Stomach (tissue), 9 donors: ENCODE data around the gene ADARB2. TPM values are rescaled to one million over a fixed set of nuclear protein-coding genes. Genes with fewer than 3 reads are reported as not detected.
"Not testable (repeated sequence)": the region's sequence is repeated elsewhere in the genome, so short reads cannot be mapped to it uniquely, and the experiment has no call there.

Experiments used
- DNase-seq, 2 donors: peaks; one replicate each; pipeline versions ENCODE4 v3.0.0 to v3.0.0-alpha.2; 2013 to 2019
- H3K27ac ChIP-seq, 5 donors: fragments of 200-600 bp in 4 of 5; sonication (generic) in 4 of 5; one replicate each; pipeline ENCODE4 v1.5.1; 2013 to 2019; ENCODE audit warnings: mild to moderate bottlenecking in 1 of 5, moderate library complexity in 1 of 5
- H3K27me3 ChIP-seq, 3 donors: fragments of 200-600 bp; sonication (generic); one replicate each; pipeline ENCODE4 v1.5.1; 2017 to 2019; ENCODE audit warnings: mixed run types in 1 of 3
- H3K36me3 ChIP-seq, 4 donors: fragments of 200-600 bp; sonication (generic); 1 replicate in 3 of 4; 2 replicates in 1 of 4; pipeline ENCODE4 v1.5.1; 2016 to 2019
- H3K4me1 ChIP-seq, 4 donors: fragments of 200-600 bp; sonication (generic); one replicate each; pipeline ENCODE4 v1.5.1; 2016 to 2019
- H3K4me3 ChIP-seq, 4 donors: fragments of 200-600 bp; sonication (generic) in 3 of 4; one replicate each; pipeline ENCODE4 v1.5.1; 2016 to 2019; ENCODE audit warnings: mild to moderate bottlenecking in 1 of 4
- H3K9me3 ChIP-seq, 4 donors: fragments of 200-600 bp; sonication (generic); one replicate each; pipeline ENCODE4 v1.5.1; 2016 to 2019
- EP300 ChIP-seq: sonication (generic); formaldehyde crosslinking; IDR thresholded peaks from one replicate; pipeline ENCODE4 v1.6.1; 2017; ENCODE audit warnings: antibody characterized with exemption
- POLR2A ChIP-seq, 4 donors: fragments of 450-650 bp; IDR thresholded peaks; one replicate each; pipeline ENCODE4 v1.6.1; 2016; ENCODE audit warnings: antibody characterized with exemption in 4 of 4, control low read depth in 2 of 4, mild to moderate bottlenecking in 1 of 4, moderate library complexity in 1 of 4
- POLR2AphosphoS5 ChIP-seq, 3 donors: sonication (generic); formaldehyde crosslinking; IDR thresholded peaks; one replicate each; pipeline ENCODE4 v1.6.1; 2016; ENCODE audit warnings: antibody characterized with exemption in 3 of 3
- WGBS, 5 donors: extraction: QIAGEN DNeasy Blood & Tissue Kit in 3 of 5; methylation state at CpG; one replicate each; pipeline versions ENCODE4 v1.1.5 to v1.1.7; 2013 to 2018; 5-methylcytosine and 5-hydroxymethylcytosine counted together
- intact Hi-C: fragments of 100-400 bp; cut with DNase I; formaldehyde crosslinking; loops from one replicate; pipeline ENCODE4 v1.15.1; 2023; ENCODE audit warnings: low total_unique reads
- polyA plus RNA-seq, 3 donors: library from polyadenylated mRNA; stranded (reverse); fragments of 200-250 nt; gene quantifications; one replicate each; pipeline ENCODE4 v1.2.3, GENCODE V29; 2013
- total RNA-seq, 5 donors: library from RNA; depleted of rRNA; stranded (reverse); fragments of >200 nt; gene quantifications; one replicate each; pipeline versions ENCODE4 v1.1.0 to v1.2.3, GENCODE V29; 2014 to 2016
- TF ChIP-seq, protein P1 (sequence below), 7 experiments: fragments of 450-650 bp in 4 of 7; fragments of 200-600 bp in 3 of 7; sonication (generic) in 3 of 7; IDR thresholded peaks; one replicate each; pipeline ENCODE4 v1.5.1; 2016 to 2019; ENCODE audit warnings: antibody characterized with exemption in 7 of 7, control low read depth in 2 of 7, mild to moderate bottlenecking in 1 of 7
- donor health status: healthy with polysubstance abuse.
- donor health status: Bipolar disorder and iron deficiency.
- donor health status: healthy.

Gene ADARB2
- total and polyA plus RNA-seq, 8 donors = 0.55 to 4.1 (median 1.4) TPM; not detected in 1

DNA sequence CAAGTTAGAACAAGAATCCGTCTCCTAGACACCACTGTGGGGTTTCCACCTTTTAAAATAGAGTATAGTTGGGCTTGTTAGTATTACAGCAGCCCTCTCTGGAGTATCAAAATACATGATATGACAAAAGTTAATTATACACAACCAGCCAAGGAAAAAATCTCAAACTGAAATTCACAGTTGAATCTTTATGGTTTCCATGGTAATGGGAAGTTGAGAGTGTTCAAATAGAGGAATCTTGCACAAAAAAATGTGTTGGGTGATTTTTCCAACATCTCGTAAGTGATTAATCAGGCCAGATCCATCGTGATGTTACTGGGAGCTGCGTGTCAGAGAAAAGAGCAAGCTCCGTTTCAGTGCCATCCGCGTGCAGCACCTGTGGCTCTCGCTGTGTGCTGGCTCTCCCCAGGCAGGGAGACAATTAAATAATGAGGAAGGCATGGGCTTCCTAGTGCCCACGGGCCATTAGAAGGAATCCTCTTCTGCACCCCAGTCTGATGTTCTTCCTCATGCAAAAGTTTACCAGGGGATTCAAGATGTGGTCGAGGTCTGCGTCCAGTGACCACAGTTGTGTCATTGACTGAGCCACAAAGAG, 41.1 kb upstream of the ADARB2 start:
- TF ChIP-seq EP300 (no peak), POLR2AphosphoS5 (IDR thresholded peaks at IDR 0.05) (no peak), POLR2A (IDR thresholded peaks at IDR 0.05) (no peak)
- TF ChIP-seq, protein P1, sequence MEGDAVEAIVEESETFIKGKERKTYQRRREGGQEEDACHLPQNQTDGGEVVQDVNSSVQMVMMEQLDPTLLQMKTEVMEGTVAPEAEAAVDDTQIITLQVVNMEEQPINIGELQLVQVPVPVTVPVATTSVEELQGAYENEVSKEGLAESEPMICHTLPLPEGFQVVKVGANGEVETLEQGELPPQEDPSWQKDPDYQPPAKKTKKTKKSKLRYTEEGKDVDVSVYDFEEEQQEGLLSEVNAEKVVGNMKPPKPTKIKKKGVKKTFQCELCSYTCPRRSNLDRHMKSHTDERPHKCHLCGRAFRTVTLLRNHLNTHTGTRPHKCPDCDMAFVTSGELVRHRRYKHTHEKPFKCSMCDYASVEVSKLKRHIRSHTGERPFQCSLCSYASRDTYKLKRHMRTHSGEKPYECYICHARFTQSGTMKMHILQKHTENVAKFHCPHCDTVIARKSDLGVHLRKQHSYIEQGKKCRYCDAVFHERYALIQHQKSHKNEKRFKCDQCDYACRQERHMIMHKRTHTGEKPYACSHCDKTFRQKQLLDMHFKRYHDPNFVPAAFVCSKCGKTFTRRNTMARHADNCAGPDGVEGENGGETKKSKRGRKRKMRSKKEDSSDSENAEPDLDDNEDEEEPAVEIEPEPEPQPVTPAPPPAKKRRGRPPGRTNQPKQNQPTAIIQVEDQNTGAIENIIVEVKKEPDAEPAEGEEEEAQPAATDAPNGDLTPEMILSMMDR (IDR thresholded peaks at IDR 0.05) = no peak
- Histone ChIP-seq H3K4me1 (no peaks in the 10 kb centered on the region), H3K27ac (no peak overlapping the region), H3K4me3 (no peak overlapping the region), H3K9me3 (no peaks in the 10 kb centered on the region), H3K27me3 (no peaks in the 10 kb centered on the region), H3K36me3 (no peaks in the 10 kb centered on the region)
- 84 to 90% (median 89%) methylated on average over 11 of the region's 11 CpGs for WGBS, 5 donors
- intact Hi-C loops = no loop called here
- DNase-seq = no peak

DNA sequence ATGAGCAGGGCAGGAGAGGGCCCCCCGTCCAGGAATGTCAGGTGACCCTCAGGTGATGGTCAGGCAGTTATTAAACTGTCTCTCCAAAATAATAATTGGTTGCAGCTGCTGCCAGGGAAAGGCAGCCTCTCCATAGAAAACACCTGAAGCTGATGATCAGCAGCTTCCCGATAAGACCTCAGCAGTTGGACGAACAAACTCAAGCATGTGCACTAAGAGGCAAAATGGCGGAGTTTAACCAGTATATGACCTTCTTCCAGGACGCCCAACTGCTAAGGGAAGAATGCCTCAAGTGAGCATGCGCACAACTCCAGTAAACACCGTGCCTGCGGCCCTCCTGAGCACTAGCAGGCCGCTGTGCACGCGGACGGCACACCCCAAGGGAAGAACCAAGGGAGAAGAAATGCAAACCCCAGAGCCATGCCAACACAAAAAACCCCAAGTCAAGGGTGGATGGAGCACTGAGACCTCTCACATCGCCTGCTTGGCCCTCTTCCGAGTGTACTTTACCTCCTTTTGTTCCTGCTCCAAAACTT, 38.9 kb upstream of the ADARB2 start:
- WGBS, 5 donors = 87 to 93% (median 90%) methylated on average over 14 of the region's 14 CpGs
- no peaks in the 10 kb centered on the region for H3K36me3 ChIP-seq
- DNase-seq = no peak
- no peak overlapping the region for H3K27ac ChIP-seq
- H3K4me3 ChIP-seq = no peak overlapping the region
- TF ChIP-seq, protein P1 (IDR thresholded peaks at IDR 0.05) = no peak
- TF ChIP-seq EP300 = no peak
- TF ChIP-seq POLR2A (IDR thresholded peaks at IDR 0.05) = no peak
- TF ChIP-seq POLR2AphosphoS5 (IDR thresholded peaks at IDR 0.05) = no peak
- H3K9me3 ChIP-seq = no peaks in the 10 kb centered on the region
- no peaks in the 10 kb centered on the region for H3K4me1 ChIP-seq
- H3K27me3 ChIP-seq = no peaks in the 10 kb centered on the region
- intact Hi-C loops = no loop called here

DNA sequence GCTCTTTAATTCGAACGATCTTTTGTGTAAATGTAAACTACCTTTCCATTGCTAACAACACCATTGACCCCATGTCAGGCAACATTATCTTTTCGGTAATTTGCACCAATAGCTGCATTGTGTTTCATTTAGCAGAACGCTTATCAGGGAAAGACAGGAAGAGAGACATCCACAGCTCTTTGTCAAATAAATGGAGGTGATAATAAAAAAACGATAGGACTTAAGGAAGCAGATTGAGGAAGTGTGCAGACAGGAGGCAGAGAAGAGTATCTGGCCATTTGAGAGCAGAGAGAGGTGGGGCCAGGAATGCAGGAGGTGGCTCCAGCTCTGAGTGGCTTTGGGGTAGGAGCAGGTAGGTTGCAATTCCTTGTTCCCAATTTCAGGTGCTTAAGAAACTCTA, 37.5 kb upstream of the ADARB2 start:
- no peaks in the 10 kb centered on the region for H3K4me1 ChIP-seq
- H3K4me3 ChIP-seq = no peak overlapping the region
- H3K27ac ChIP-seq = no peak overlapping the region
- intact Hi-C loops = no loop called here
- no peaks in the 10 kb centered on the region for H3K9me3 ChIP-seq
- TF ChIP-seq POLR2AphosphoS5 (IDR thresholded peaks at IDR 0.05) (no peak), EP300 (no peak)
- H3K36me3 ChIP-seq = no peaks in the 10 kb centered on the region
- DNase-seq = no peak
- 24 to 37% (median 28%) methylated on average over 5 of the region's 5 CpGs for WGBS, 5 donors
- H3K27me3 ChIP-seq = no peaks in the 10 kb centered on the region

DNA sequence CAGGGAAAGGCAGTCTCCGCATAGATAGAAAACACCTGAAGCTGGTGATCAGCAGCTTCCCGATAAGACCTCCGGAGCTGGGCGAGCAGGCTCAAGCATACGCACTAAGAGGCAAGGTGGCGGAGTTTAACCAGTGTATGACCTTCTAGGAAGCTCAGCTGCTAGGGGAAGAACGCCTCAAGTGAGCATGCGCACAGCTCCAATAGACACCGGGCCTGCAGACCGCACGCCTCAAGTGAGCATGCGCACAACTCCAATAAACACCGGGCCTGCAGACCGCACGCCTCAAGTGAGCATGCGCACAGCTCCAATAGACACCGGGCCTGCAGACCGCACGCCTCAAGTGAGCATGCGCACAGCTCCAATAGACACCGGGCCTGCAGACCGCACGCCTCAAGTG, 35.9 kb upstream of the ADARB2 start:
- H3K27ac ChIP-seq, H3K4me3 ChIP-seq, DNase-seq, H3K27me3 ChIP-seq, intact Hi-C loops, H3K4me1 ChIP-seq, H3K9me3 ChIP-seq, H3K36me3 ChIP-seq: not testable (repeated sequence)
- 83 to 94% (median 90%) methylated on average over 10 to 23 of the region's 23 CpGs for WGBS, 5 donors

DNA sequence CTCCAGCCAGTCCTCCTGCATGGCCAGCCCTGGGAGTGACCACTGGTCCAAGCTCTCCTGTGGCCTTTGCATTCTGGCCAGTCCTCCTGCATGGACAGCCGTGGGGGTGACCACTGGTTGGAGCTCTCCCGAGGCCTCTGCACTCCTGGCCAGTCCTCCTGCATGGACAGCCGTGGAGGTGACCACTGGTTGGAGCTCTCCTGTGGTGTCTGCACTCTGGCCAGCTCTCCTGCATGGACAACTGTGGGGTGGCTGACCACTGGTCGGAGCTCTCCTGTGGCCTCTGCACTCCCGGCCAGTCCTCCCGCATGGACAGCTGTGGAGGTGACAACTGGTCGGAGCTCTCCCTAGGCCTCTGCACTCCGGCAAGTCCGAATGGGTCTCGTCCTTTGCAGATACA, 28.7 kb upstream of the ADARB2 start:
- no peaks in the 10 kb centered on the region for H3K9me3 ChIP-seq
- H3K27me3 ChIP-seq = no peaks in the 10 kb centered on the region
- H3K4me3 ChIP-seq = no peak overlapping the region
- H3K4me1 ChIP-seq = no peaks in the 10 kb centered on the region
- TF ChIP-seq POLR2AphosphoS5 (IDR thresholded peaks at IDR 0.05) (no peak), POLR2A (IDR thresholded peaks at IDR 0.05) (no peak), EP300 (no peak)
- TF ChIP-seq, protein P1 (IDR thresholded peaks at IDR 0.05) = no peak
- 83 to 93% (median 91%) methylated on average over 8 to 10 of the region's 10 CpGs for WGBS, 5 donors
- no peaks in the 10 kb centered on the region for H3K36me3 ChIP-seq
- no peak for DNase-seq
- no peak overlapping the region for H3K27ac ChIP-seq
- intact Hi-C loops = no loop called here
